WTC11 (cell line): ENCODE data around the gene RAB35. TPM values are rescaled to one million over a fixed set of nuclear protein-coding genes. Genes with fewer than 3 reads are reported as not detected.

ENCODE experiments used
- ATAC-seq: fragments of 200-7000 bp; cut with Tn5 transposase; 2 replicates; pipeline ENCODE4 v1.10.0; 2021; ENCODE audit warnings: mild to moderate bottlenecking, moderate library complexity
- CTCF ChIA-PET: fragments of 300-600 bp; sonication (Branson Sonifier 250); formaldehyde crosslinking; loops from one replicate; lab custom pipeline; 2021; ENCODE audit warnings: antibody characterized with exemption; lab: Charles Lee
- POLR2A ChIA-PET: fragments of 350-600 bp; sonication (Branson Sonifier 250); formaldehyde crosslinking; loops from one replicate; lab custom pipeline; 2021; ENCODE audit warnings: antibody characterized with exemption; lab: Charles Lee
- DNase-seq: peaks from one replicate; pipeline ENCODE4 v3.0.0; 2021; ENCODE audit warnings: low spot score
- H3K27ac Mint-ChIP-seq: 2 replicates; pipeline ENCODE4 v1.8.0; 2021; ENCODE audit warnings: mixed read lengths
- H3K27me3 Mint-ChIP-seq: 2 replicates; pipeline ENCODE4 v1.8.0; 2021; ENCODE audit warnings: low read depth, mild to moderate bottlenecking, moderate library complexity, mixed read lengths
- H3K36me3 Mint-ChIP-seq: 2 replicates; pipeline ENCODE4 v1.8.0; 2021; ENCODE audit warnings: mixed read lengths
- H3K4me1 Mint-ChIP-seq: 2 replicates; pipeline ENCODE4 v1.8.0; 2022; ENCODE audit warnings: mixed read lengths
- H3K4me3 Mint-ChIP-seq: 2 replicates; pipeline ENCODE4 v1.8.0; 2021; ENCODE audit warnings: mild to moderate bottlenecking, moderate library complexity, mixed read lengths
- H3K9me3 Mint-ChIP-seq: 2 replicates; pipeline ENCODE4 v1.8.0; 2021; ENCODE audit warnings: mixed read lengths
- AR ChIP-seq: fragments of 250-450 bp; sonication (Bioruptor Pico); IDR thresholded peaks from 2 replicates; pipeline ENCODE4 v1.9.0; 2021; ENCODE audit warnings: mild to moderate bottlenecking
- ARID4B ChIP-seq: sonication (generic); formaldehyde crosslinking; IDR thresholded peaks from 2 replicates; pipeline ENCODE4 v1.8.0; 2023; ENCODE audit warnings: missing genetic modification reagents, mild to moderate bottlenecking, borderline replicate concordance
- ATF1 ChIP-seq: sonication (generic); formaldehyde crosslinking; IDR thresholded peaks from 2 replicates; pipeline ENCODE4 v1.8.1; 2023; ENCODE audit warnings: mild to moderate bottlenecking, moderate library complexity, missing genetic modification reagents
- CREB1 ChIP-seq: sonication (generic); formaldehyde crosslinking; IDR thresholded peaks from 2 replicates; pipeline ENCODE4 v1.8.0; 2023; ENCODE audit warnings: mild to moderate bottlenecking, missing genetic modification reagents
- ERG ChIP-seq: fragments of 250-450 bp; sonication (Bioruptor Pico); IDR thresholded peaks from 2 replicates; pipeline ENCODE4 v1.8.0; 2021; ENCODE audit warnings: mild to moderate bottlenecking
- GTF2I ChIP-seq: fragments of 250-450 bp; sonication (Bioruptor Pico); conservative IDR thresholded peaks from 2 replicates; pipeline ENCODE4 v1.4.0; 2021; ENCODE audit warnings: mild to moderate bottlenecking
- JAZF1 ChIP-seq: fragments of 250-450 bp; sonication (Bioruptor Pico); IDR thresholded peaks from 2 replicates; pipeline ENCODE4 v1.9.0; 2021; ENCODE audit warnings: moderate library complexity, mild to moderate bottlenecking, inconsistent platforms
- KAT7 ChIP-seq: sonication (generic); formaldehyde crosslinking; IDR thresholded peaks from 2 replicates; pipeline ENCODE4 v1.8.1; 2023; ENCODE audit warnings: missing genetic modification reagents, mild to moderate bottlenecking, borderline replicate concordance
- MXD4 ChIP-seq: fragments of 250-450 bp; sonication (Bioruptor Pico); IDR thresholded peaks from 2 replicates; pipeline ENCODE4 v1.8.0; 2021; ENCODE audit warnings: mild to moderate bottlenecking, moderate library complexity, borderline replicate concordance
- NR3C1 ChIP-seq: sonication (generic); formaldehyde crosslinking; conservative IDR thresholded peaks from 2 replicates; pipeline ENCODE4 v1.8.1; 2023; ENCODE audit warnings: low read depth, mild to moderate bottlenecking, missing genetic modification reagents
- RELA ChIP-seq: sonication (generic); formaldehyde crosslinking; IDR thresholded peaks from 2 replicates; pipeline ENCODE4 v1.8.1; 2022; ENCODE audit warnings: missing genetic modification reagents, mild to moderate bottlenecking, borderline replicate concordance
- SMAD4 ChIP-seq: sonication (generic); formaldehyde crosslinking; IDR thresholded peaks from 2 replicates; pipeline ENCODE4 v1.8.0; 2022; ENCODE audit warnings: mild to moderate bottlenecking, missing genetic modification reagents
- ZNF219 ChIP-seq: sonication (generic); formaldehyde crosslinking; IDR thresholded peaks from 2 replicates; pipeline ENCODE4 v1.8.0; 2023; ENCODE audit warnings: missing genetic modification reagents, mild to moderate bottlenecking, borderline replicate concordance
- total RNA-seq: library from RNA; stranded (reverse); gene quantifications from 3 replicates; pipeline ENCODE4 v1.2.3, GENCODE V29; 2021
- TF ChIP-seq, protein P1 (sequence below): sonication (generic); formaldehyde crosslinking; IDR thresholded peaks from 2 replicates; pipeline ENCODE4 v1.8.1; 2022; ENCODE audit warnings: low read depth, missing genetic modification reagents, borderline replicate concordance

The RAB35 gene
- total RNA-seq, 1 experiment from 2014 or later, result 44.5 TPM

- TF ChIP-seq, protein P1, sequence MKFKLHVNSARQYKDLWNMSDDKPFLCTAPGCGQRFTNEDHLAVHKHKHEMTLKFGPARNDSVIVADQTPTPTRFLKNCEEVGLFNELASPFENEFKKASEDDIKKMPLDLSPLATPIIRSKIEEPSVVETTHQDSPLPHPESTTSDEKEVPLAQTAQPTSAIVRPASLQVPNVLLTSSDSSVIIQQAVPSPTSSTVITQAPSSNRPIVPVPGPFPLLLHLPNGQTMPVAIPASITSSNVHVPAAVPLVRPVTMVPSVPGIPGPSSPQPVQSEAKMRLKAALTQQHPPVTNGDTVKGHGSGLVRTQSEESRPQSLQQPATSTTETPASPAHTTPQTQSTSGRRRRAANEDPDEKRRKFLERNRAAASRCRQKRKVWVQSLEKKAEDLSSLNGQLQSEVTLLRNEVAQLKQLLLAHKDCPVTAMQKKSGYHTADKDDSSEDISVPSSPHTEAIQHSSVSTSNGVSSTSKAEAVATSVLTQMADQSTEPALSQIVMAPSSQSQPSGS (CRISPR knock-in tag), result no peak
- TF ChIP-seq SMAD4 (CRISPR knock-in tag), result no peak
- TF ChIP-seq JAZF1, result no peak
- TF ChIP-seq GTF2I (CRISPR knock-in tag), result no peak
- no peak for TF ChIP-seq ARID4B
- no peak for TF ChIP-seq KAT7 (CRISPR knock-in tag)
Measured at GRCh38 chr12:120156315-120157259, 40.0 kb upstream of the RAB35 start (continued).

DNA sequence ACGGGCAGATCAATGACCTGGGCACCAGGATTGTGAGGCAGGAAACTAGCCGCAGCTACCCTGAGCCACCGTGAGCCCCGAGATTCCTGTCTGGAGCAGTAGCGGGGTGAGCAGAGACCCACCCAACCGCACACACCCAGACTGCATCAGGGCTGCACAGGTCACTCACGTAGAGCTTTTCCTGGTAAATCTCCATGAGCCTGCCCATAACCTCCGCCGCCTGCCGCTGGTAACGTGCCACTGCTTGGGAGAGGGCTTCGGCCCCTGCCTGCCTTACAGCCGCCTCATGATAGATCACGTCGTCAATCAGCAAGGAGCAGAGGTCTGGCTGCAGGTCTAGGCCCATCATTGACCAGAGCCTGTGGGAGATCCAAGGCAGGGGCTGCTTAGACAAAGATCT is 38.5 kb upstream of the RAB35 start:
- TF ChIP-seq AR (no peak), ZNF219 (CRISPR knock-in tag) (no peak), NR3C1 (CRISPR knock-in tag) (no peak), ATF1 (CRISPR knock-in tag) (no peak), RELA (CRISPR knock-in tag) (no peak), ERG (CRISPR knock-in tag) (no peak), CREB1 (CRISPR knock-in tag) (no peak), MXD4 (CRISPR knock-in tag) (no peak)
- TF ChIP-seq, all 79 proteins: peak for 0
- POLR2A ChIA-PET, result no interaction called here
- Mint-ChIP-seq H3K4me3 (no peak overlapping the region), H3K36me3 (peaks cover 67% of the 10 kb centered on the region), H3K27ac (no peak overlapping the region), H3K4me1 (no peaks in the 10 kb centered on the region), H3K27me3 (no peaks in the 10 kb centered on the region), H3K9me3 (no peaks in the 10 kb centered on the region)
- DNase-seq (no peak), ATAC-seq (no peak)
- CTCF ChIA-PET, result no interaction called here
